Mesenteric fat pad (tissue), 1 donor: Measurements from ENCODE around the gene CTIF. TPM values are rescaled to one million over a fixed set of nuclear protein-coding genes. Genes with fewer than 3 reads are reported as not detected.
A peak's percentile ranks its signal among the peaks of the same experiment; 100 is the strongest.

Source experiments
- DNase-seq: peaks from one replicate; pipeline ENCODE4 v3.0.0-alpha.2; 2020; ENCODE audit warnings: low spot score
- microRNA-seq: library from miRNA; unstranded; fragments of <30 nt; microRNA quantifications from one replicate; pipeline ENCODE4 v1.2.0, GENCODE V29; 2020; ENCODE audit warnings: borderline number of aligned reads
- total RNA-seq: library from RNA; stranded (reverse); fragmentation: NEBNext Ultra II Directional; extraction: Animal tissue kit (Norgen Biotek cat#: 25700); gene quantifications from one replicate; pipeline ENCODE4 v1.2.1, GENCODE V29; 2021
- donor health status: DM: yes; HTN: yes; CAD: no.

The CTIF gene
- total RNA-seq, 1 donor from 2014 or later = 196 TPM

GRCh38 chr18:48904091-48904490 lies 365.3 kb downstream of the CTIF start:
- DNase-seq = no peak

- DNase-seq = peak; percentile 26
Measured at GRCh38 chr18:48904847-48905394, 366.1 kb downstream of the CTIF start.

- no peak for DNase-seq
Measured at GRCh38 chr18:48905513-48905912, 366.7 kb downstream of the CTIF start.

- DNase-seq = no peak
Measured at GRCh38 chr18:48908916-48909315, 370.1 kb downstream of the CTIF start.

GRCh38 chr18:48909721-48910120 lies 370.9 kb downstream of the CTIF start:
- DNase-seq = no peak

- DNase-seq = peak; percentile 59
Measured at GRCh38 chr18:48910972-48911545, 372.2 kb downstream of the CTIF start.

Small RNAs within 50 kb of the gene (microRNA-seq; reads per million reads assigned to microRNA genes)
- not detected for gene MIR4743

Other genes starting within 250 kb of the CTIF start
- 14.2 TPM for gene ZBTB7C, start 129.6 kb upstream of the CTIF start, total RNA-seq